Left hindlimb (tissue), 1 donor: ENCODE results near the gene HES6.
"Not testable (repeated sequence)": the region's sequence is repeated elsewhere in the genome, so short reads cannot be mapped to it uniquely, and the experiment has no call there.

ENCODE experiments used
- DNase-seq: peaks from one replicate; pipeline ENCODE4 v3.0.0-alpha.2; 2018

Gene HES6

DNA sequence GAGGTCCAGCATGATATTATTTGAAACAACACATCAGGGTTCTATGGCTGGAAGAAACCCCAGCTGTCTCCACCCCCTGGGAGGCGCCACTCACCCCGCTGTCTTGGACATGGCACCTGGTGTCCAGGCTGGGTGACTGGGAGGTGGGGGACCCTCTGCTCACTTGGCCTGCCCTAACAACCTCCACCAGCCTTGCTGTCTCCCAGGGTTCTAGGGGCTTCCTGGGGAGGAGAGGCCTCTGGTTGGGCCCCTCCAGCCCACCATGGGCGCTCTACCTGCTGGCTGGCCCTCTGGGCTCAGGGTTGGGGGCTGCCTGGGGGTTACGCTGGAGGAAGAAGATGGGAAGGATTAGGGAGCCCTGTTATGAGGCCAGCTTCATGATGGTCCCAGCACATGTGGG lies 32.3 kb upstream of the HES6 start:
- DNase-seq = no peak

DNA sequence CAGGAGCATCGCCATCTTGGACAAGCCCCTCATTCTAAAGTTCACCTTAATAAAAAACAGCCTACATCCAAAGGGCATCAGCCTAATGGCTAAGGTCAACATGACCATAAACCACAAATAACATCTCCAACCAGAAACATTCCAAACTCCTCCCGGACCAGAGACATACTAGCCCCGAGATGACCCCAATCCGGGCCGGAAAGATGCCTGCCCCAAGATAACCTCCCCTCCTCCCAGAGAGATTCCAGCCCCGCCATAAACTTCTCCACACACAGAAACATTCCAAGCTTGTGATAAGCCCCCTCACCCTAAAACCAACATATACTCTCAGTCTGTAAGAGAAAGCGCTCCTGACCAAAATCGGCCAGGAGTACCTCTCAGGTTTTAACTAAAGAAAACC lies 31.8 kb upstream of the HES6 start:
- DNase-seq = not testable (repeated sequence)

DNA sequence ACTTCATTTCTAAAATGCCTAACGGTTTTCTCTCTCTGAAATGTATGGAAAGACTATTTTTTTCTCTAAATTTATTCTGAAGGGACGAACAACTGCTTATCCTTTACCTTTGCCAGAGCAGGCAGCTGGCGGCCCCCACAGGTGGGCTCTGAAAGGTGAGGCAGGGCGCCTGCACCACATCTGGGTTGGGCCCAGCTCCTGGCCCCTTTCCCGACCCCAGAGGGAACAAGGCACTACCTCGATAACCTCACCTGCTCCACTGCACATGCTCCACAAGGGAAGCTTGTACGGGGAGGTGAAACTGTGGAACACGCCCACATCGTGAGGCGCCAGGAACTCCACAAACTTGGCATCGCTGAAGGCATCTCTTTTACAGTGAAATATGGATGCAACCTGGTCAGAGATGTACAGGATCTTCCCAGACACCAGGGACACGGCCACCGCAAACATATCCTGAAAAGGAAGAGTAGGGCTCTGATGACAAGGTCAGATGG lies 31.3 kb upstream of the HES6 start:
- no peak for DNase-seq

DNA sequence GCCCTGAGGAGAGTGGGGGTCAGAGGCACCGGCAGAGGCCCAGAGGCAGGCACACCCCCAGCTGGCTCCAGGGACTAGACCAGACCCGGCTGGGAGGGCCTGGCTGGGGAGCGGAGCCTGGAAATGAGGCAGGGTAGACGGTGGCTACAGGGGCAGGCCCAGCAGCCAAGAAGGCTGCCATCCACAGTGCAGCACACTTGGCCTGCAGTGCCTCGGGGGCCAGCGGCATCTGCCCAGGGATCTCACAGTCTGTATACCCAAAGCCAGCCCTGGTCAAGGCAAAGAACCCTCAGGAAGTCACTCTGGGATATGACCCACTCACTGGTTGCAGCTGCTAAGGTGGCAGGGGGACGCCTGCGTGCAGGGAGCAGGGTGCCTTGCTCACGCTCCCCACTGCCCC lies 30.8 kb upstream of the HES6 start:
- DNase-seq = no peak

DNA sequence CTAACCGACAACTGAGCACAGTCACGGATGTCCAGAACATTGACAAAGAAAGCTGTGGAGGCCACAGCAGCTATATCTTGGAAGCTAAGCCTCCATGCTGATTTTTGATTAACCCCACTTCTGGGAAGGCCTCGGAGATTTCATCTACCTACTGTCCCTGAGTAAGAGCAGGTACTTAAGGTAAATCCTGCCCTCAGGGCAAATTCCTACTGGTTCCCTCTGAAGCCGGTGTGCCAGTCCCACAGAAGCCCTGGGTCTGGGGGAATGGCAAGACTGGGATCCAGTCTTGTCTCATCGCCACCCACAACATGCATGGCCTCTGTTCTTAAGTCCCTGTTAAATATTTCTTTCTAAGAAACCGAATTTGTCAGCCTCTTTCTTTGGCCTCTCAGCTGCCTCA lies 29.9 kb upstream of the HES6 start:
- DNase-seq = no peak

DNA sequence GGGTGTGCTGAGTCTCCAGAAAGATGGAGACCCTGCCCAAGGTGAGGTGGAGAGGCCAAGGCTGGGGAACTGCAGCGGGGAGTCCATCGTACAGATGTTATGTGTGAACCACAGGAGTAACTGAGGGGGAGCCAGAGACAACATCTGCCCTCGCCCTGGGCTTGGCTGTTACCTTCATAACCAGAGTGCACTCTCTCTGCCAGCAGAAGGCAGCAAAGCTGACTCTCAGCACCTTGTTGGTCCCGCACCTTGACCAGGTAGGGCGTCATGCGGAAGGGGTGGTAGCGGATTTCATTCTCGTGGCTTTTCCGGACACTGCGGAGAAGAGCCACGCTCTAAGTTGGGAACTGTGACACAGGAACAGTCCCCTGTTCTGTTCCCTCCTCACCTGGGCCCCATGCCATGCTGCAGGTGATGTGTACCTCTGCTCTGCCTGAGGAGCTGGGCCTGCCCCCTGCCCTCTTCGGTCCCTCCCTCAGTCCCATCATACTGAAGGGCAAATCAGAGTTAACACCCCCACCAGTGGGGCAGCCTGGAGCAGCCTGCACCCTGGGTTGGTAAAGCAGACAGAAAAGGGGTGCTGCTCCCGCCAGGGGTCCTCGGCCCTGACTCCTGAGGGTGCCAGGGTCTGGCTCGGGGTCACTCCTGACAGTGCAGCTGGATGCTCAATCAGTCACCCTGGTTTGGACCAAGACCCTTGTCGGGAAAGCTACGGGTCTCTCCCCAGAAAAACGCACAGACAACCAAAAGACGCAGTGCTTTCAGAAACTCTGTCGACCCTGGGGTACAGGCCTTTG lies 28.2 kb upstream of the HES6 start:
- no peak for DNase-seq

DNA sequence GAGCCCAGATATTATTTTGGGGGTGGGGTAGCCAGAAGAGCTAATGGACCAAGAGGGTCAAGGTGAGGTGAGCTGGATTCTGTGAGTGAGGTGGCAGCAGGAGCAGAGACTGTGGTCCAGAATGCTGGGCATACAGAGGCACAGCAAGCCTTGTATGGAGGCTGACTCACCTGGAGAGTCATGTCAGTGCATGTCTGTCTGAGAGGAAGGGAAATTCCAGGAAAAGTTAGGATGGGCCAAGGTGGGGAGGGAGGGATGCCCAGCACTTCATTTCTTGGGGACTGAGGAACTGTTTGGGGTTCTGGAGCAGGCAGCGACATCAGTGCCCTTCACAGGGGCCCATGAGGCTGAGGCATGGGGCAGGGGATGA lies 27.5 kb upstream of the HES6 start:
- DNase-seq = no peak

DNA sequence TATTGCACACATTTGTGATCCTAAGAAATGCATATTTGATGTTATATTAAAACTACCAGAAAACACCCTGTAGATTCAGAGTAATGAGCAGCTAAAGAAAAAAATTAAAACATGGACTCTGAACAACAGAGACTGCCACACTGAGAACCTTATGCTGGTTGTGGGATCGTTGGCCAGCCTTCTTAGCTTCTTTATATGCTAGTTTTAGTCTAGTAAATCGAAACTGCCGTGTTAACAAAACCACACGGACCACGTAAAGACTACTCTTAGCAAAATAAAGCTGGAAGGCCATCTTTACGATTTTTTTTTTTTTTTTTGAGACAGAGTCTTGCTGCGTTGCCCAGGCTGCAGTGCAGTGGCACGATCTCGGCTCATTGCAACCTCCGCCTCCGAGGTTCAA lies 25.8 kb upstream of the HES6 start:
- DNase-seq = no peak

DNA sequence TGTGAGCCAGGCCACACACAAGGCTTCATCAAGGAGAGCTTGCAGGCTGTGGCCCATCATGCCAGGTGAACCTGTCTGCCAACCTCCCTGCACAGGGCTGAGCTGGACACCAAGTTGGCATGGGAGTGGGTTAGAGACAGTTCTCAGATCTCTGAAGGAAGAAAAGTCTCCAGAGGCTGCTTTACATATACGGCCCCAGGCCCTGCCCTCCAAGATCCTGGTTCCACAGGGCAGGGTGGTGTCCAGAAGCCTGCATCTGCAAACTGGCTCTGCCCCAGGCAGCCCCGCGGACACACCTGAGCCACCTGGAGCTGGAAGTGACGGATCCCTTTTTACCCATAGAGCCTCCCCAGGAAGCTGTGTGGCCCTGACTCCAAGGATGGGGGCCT lies 24.2 kb upstream of the HES6 start:
- DNase-seq = no peak

DNA sequence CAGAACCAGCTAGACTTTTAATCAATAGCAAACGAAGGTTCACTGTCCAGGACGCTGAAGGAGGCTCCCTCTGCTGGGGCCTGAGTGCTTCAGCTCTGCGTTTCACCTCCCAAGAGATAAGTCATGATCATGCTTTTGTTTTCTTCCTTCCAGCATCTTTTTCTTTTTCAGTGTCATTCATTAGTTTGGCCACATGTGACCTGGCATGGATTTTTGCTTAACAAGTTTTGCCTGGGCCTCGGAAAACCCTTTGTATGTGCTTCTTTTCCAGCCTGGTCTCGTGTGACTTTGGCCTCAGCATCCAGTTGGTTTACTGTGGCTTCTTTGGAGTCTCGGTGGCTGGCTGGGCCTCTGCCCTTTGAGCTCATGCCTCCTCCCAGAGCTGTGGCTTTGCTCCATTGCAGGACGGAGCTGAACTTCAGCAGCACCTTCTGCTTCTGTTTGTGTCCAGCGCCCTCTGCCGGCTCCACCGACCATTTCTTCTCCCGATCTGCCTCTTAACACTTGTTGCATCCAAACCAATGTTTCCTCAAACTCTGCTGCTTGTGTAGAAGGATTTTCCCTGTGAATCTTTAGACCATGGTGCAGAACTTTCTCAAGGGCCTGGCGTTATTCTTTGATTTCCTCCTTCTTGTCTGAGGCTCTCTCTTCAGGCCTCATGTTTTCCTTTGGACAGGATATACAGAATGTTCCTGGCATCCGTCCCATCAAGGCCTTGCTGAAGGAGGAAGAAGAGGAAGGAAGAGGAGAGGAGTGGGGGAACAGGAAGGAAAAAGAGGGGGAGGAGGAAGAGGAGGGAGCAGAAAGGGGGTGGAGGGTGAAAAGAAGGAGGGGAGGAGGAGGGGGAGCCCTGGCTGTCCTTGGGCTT lies 23.6 kb upstream of the HES6 start:
- DNase-seq = peak; percentile 92

DNA sequence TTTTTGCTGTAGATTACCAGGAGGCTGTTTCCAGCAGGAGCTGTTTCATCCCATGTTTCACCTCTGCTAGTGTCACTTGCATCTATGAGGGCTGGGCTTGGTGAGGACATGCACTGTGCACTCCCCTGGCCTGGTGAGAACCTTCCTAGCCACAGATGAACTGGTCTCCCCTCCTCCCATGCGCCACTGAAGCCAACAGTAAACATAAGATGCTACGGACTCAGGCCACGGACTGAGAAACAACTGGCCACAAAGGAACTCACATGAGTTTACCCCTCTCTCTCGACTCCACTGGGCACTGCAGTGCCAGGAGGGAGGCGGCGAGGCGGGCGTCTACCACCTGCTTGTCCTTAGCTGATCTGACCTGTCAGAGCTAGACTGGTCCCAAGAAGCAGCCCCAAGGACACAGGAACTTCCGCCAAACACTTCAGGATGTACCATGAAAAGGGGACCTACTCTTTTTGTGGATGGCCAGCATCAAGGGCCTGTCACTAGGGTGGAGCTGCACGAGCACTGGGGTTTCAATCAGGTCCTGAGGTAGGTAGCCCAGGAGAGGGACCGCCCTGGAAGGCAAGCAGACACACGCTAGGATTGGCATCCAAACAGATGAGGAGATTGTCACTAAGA lies 22.8 kb upstream of the HES6 start:
- no peak for DNase-seq

DNA sequence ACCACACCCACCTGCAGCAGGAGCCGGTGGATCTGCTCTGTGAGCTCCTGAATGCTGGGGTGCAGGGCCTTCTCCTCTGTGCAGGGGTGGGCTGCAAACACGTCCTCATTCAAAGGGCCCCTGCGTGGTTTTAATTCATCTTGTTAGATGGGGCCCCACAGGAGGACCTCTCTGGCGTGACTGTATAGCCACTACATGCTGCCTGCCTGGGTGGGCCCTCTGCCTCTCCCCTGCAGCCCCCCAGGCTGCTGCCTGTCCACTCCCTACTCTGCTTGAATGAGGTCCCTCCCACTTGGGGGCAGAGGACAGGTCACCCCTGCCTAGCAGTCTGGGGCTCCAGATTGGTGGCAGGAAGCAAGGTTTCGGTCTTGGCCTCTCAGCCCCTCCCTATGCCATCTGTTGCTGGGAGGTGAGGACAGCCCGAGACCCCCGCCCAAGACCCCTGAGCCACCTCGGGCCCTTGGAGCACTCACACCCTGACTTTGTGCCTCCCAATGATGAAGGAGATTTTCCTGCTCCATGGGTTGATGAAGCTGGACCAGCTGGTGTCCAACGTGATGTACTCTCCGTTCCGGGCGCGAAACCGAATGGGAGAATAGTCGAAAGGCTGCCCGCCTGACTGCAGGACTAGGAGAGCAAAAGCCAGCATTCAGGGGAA lies 22.0 kb upstream of the HES6 start:
- no peak for DNase-seq

DNA sequence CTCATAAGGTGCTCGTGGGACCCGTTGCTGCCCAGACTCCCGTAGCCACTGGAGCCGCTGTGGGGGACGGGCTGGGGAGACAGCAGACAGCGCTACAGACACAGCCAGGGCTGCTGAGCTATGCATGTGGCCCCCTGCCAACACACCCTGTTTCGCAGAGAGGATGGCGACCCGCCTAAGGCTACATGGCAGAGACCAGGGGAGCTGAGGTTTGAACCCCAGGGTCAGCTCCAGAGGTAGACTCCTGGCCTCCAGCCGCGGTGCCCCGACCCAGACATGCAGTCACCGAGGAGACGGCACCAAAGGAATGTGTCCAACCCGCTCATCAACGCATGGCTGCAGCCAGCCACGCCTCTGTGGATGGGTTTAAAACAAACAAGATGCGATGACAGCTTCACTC lies 21.0 kb upstream of the HES6 start:
- no peak for DNase-seq

DNA sequence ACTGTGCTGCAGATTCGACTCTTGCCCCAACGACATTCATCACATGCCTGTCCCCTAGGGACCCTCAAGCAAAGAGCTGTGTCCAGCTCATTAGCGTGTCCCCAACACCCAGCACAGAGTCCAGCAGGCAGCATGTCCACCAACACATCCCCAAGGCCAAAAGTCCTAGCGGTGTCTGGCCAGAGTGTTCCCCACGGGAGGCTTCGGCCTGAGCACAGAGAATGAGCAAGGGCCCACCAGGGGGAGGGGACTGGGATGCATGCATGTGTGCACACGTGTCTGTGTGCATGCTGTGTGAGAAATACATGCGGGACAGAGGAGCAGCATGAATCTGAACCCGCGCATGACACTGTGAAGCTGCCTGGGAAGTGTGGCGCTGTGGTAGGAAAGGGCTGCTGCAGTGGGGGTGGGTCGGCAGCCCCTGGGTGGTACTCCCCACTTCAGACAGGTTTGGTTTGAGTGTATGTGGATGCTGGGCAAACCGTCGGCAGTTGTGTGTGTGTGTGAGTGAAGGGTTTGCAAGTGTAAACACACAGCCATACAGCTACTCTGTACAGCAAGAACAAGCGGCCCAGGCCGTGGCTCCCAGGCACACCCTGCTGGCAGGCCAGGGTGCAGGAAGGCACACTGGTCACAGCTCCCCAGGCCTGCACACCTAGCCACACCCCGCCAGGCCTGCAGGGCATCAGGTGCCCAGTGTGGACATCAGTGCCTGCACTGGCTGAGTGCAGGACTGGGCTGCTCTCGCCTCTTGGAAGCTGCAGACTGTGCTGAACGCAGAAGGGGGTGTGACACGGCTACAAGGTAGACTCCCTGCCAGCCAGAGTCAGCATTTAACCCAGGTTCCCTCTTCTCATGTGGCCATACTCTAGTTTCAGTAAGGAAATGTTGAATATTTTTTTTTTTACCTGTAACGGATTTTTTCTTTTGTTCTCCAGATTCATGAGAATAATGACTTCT lies 19.5 kb upstream of the HES6 start:
- no peak for DNase-seq

DNA sequence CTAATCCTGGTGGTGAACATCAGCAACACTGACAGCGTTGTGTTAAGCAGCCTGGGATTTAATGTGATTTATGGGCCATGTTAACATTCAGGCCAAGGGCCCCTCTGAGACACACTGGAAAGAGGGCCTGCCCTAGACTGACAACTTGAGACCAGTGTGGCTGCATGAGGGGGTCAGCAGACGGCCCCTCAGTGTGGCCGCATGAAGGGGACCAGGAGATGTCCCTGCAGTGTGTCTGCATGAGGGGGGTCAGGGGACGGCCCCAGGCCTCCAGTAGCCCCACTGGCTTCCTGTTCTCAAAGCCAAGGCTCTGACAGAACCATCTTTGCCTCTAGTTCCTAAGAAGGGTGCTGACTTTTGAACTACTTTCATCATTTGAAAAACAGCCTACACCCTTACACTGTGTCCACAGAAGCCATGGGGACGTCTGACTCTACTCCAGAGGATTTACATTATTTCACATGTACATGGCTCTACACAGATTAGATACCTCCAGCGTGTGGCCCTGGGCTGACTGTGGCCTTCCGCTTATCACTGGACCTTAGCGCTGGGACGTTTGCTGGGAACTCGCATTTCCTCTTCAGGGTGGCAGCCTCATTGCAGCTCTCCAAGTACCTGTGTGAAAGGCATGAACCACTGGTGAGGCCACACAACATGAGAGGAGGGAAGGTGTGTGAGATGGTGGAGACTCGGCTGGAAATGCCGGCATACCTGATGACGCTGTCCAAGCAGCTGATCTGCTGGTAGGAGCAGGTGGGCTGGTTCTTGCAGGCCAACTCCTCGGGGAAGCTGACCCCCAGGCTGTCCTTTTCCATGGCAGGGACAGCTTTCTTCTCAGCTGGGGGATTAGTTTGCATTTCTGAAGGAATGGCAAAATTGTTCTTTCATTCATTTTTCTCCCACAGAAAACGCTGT lies 18.2 kb upstream of the HES6 start:
- DNase-seq = no peak

DNA sequence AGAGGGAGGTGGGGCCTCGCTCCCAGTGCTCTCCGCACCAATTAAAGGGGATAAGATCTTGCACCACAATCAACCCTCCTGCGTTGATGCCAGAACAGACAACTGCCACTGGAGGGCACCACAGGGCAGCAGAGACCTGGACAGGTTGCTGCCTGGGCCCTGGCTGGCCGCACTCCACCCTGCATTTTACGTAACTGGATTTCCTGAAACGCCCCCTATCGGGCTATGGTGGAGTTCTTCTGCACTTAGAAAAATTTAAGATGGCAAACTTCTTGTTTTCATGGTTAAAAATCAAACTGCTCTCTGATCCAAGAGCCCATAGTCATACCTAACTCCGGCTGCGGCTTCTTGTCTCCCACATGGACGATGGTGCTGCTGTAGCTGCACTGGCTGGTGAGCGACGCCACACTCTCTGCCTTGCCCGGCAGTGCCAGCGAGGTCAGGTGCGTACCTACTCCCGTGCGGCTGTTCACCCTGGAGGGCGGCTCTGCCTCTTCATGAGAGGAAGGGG lies 16.8 kb upstream of the HES6 start:
- peak; percentile 57 for DNase-seq

DNA sequence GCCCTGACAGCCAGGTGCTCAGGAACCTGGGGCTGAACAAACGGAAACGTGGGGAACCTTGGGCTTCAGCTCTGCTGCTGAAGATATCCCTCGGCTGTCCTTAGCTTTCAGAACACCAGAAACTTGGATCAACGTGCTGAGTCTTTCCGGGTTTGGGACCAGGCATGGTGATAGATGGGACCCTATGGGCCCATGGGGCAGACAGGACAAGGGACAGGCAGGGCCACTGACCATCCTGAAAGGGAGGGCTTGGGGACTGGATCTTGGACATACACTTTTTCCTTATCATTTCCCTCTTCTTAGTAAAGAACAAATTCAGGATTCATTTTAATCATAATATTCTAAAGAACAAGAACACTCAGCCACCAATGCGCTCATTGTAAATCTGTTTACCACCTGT lies 16.3 kb upstream of the HES6 start:
- DNase-seq = no peak

DNA sequence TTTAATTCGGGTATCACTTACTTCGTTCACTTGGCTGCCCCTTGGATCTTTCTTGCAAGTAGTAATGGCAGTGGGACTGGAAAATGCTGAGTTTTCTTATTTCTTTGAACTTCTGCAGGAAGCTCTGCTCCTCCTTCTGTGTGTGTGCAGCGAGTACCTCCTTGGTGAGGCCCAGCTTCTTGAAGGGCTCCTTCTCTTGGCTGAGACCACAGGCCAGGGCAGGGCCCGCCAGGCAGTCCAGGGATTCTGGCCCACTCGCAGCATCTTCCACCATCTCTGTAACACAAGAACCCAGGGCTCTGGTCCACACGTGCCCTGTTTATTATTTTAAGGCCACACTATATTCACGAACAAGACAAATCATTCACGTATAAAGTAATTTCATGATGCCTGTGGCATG lies 15.8 kb upstream of the HES6 start:
- no peak for DNase-seq

DNA sequence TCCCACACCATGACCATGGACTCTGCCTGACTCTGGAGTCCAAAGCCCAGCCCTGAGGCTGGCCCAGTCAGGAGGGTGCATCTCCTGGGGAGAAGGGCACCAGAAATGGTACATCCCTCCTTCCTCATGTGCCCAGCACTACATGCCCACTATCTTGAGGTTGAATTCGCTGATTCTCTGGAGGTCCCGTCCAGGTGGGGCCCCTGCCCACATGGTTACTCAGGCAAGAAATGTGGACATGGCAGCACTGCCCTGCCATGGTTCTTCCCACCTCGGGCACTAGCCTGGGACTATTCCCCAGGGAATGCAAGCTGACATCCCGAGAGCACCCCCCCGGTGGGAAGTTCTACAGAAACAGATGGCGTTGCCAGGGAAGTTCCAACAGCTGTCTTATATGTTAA lies 15.3 kb upstream of the HES6 start:
- DNase-seq = no peak

DNA sequence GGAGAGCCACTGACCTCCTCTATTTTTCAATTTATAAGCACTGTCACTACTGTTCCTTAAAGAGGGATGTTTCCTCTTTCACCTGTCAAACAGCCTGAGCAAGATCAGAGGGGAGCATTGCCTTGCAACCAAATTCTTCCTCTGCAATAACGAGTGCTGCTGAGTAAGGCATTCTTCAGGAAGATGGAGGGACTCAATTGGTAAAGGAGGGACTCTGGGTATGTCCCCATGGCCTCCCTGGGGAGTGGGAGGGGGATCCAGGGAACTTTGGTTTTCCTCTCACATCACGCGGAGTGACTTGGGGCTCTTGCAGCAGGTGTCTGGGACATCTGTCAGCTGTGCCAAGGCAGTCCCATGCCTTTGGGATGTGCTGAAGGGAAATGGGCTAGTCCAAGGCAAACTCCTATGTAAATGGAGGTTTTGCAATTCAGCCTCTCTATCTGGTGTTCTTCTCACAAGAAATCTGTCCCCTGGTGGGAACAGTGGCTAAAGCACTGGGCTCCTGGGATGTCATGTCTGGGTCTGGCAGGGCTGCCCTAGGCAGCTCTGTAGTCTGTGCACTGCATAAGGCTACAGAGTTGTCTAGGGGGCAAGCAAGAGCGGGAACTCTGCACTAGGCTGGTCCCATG lies 14.4 kb upstream of the HES6 start:
- DNase-seq = no peak
